Bronchial epithelial cell (primary cell): Measurements from ENCODE around the gene TRAPPC6A. TPM values are rescaled to one million over a fixed set of nuclear protein-coding genes. Genes with fewer than 3 reads are reported as not detected.

Experiments
- DNase-seq: peaks from one replicate; pipeline ENCODE4 v3.0.0-alpha.2; 2010; ENCODE audit warnings: low read depth
- FAIRE-seq: peaks from 2 replicates; lab custom pipeline; 2011; peaks lifted over from hg19 to GRCh38; lab: Jason Lieb, UNC
- H3K27me3 ChIP-seq: 2 replicates; pipeline ENCODE4 v1.5.1; 2011; ENCODE audit warnings: low read length; ENCODE audit not compliant: control insufficient read depth, insufficient read depth
- H3K36me3 ChIP-seq: 2 replicates; pipeline ENCODE4 v1.5.1; 2011; ENCODE audit warnings: low read length; ENCODE audit not compliant: control insufficient read depth, insufficient read depth
- H3K4me3 ChIP-seq: 2 replicates; pipeline ENCODE4 v1.5.1; 2011; ENCODE audit warnings: mild to moderate bottlenecking, low read depth, low read length, control low read depth
- CTCF ChIP-seq: IDR thresholded peaks from 2 replicates; pipeline ENCODE4 v1.5.1; 2011; ENCODE audit warnings: mild to moderate bottlenecking, moderate library complexity, low read length, control low read depth, inconsistent platforms; ENCODE audit not compliant: insufficient read depth, severe bottlenecking
- total RNA-seq: library from RNA; depleted of rRNA; stranded (reverse); fragments of >200 nt; gene quantifications from 2 replicates; pipeline ENCODE4 v1.2.1, GENCODE V29; 2014

Gene TRAPPC6A
- total RNA-seq, 1 donor from 2014 or later, result 24.5 TPM

GRCh38 chr19:45184115-45184514, 6.1 kb upstream of the TRAPPC6A start:
- Histone ChIP-seq H3K36me3 (peaks cover 2% of the 10 kb centered on the region), H3K4me3 (no peak overlapping the region), H3K27me3 (no peaks in the 10 kb centered on the region)
- no peak for FAIRE-seq
- TF ChIP-seq CTCF, result no peak
- DNase-seq, result no peak

GRCh38 chr19:45182758-45183157, 4.7 kb upstream of the TRAPPC6A start:
- FAIRE-seq, result no peak
- Histone ChIP-seq H3K36me3 (peaks cover 2% of the 10 kb centered on the region), H3K27me3 (no peaks in the 10 kb centered on the region), H3K4me3 (no peak overlapping the region)
- peak; percentile 39 for DNase-seq
- TF ChIP-seq CTCF, result no peak

DNA sequence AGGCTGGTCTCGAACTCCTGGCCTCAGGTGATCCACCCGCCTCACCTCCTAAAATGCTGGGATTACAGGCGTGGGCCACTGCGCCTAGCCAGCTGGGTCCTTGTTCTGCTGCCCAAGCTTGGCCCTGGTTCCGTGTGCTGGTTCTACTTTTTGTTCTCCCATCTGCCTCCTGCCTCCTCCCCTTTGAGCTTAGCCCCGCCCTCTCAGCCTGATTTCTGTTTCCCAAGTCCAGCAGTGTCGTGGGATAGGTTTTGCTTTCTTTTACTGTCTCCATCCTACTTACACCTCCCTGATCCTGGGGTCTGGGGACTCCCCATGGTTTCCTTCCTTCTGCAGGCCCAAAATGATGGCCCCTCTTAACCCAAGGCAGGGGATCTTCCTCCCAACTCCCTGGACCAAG, 2.9 kb upstream of the TRAPPC6A start:
- no peak for TF ChIP-seq CTCF
- DNase-seq (no peak), FAIRE-seq (no peak)
- no peak overlapping the region for H3K4me3 ChIP-seq
- H3K36me3 ChIP-seq, result peaks cover 2% of the 10 kb centered on the region
- H3K27me3 ChIP-seq, result no peaks in the 10 kb centered on the region

- FAIRE-seq, result no peak
- no peak for TF ChIP-seq CTCF
- no peaks in the 10 kb centered on the region for H3K27me3 ChIP-seq
- DNase-seq, result no peak
- peaks cover 2% of the 10 kb centered on the region for H3K36me3 ChIP-seq
- H3K4me3 ChIP-seq, result peak overlapping the region; percentile 98
Observed at GRCh38 chr19:45179892-45180370, 1.9 kb upstream of the TRAPPC6A start.

DNA sequence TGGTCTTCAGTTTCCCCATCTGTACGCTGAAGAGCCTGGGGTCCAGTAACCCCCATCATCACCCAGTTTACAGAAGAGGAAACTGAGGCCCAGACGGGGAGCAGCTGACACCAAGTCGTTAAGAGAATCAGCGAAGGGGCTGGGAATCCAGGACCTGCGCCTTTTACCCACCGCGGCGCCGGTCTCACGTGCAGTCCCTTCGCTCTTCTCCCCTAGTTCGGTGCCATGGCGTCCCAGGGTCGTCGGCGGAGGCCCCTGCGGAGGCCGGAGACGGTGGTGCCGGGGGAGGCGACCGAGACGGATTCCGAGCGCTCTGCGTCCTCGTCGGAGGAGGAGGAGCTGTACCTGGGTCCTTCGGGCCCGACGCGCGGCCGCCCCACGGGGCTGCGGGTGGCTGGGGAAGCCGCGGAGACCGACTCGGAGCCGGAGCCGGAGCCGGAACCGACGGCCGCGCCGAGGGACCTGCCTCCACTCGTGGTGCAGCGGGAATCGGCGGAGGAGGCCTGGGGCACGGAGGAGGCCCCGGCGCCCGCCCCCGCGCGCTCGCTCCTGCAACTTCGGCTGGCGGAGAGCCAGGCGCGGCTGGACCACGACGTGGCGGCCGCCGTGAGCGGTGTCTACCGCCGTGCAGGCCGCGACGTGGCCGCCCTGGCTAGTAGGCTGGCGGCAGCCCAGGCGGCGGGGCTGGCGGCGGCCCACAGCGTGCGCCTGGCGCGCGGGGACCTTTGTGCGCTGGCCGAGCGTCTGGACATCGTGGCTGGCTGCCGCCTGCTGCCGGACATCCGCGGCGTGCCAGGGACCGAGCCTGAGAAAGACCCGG, 1.2 kb upstream of the TRAPPC6A start:
- FAIRE-seq, result no peak
- H3K27me3 ChIP-seq, result no peaks in the 10 kb centered on the region
- H3K36me3 ChIP-seq, result peaks cover 2% of the 10 kb centered on the region
- no peak for TF ChIP-seq CTCF
- H3K4me3 ChIP-seq, result peak overlapping the region; percentile 98
- no peak for DNase-seq
